HG02938 (cell line): ENCODE measurements around the gene IZUMO3.
"Not testable (repeated sequence)": the region's sequence is repeated elsewhere in the genome, so short reads cannot be mapped to it uniquely, and the experiment has no call there.

Experiments used
- ATAC-seq: cut with Tn5 transposase; IDR thresholded peaks from one replicate; pipeline ENCODE4 v1.9.1; 2021; ENCODE audit warnings: mild to moderate bottlenecking, moderate library complexity; ENCODE audit not compliant: unreplicated experiment

IZUMO3 gene

GRCh38 chr9:24545847-24546522 lies at the start of gene IZUMO3:
Gene IZUMO3, minus strand, starts transcription at chr9:24545897. Its CDS starts 248 bp downstream, at chr9:24545649.
- no peak for ATAC-seq

- ATAC-seq: no peak
Observed at GRCh38 chr9:24594234-24594850, 48.6 kb upstream of the IZUMO3 start.

GRCh38 chr9:24590432-24590831 lies 44.7 kb upstream of the IZUMO3 start:
- no peak for ATAC-seq

- ATAC-seq: no peak
Observed at GRCh38 chr9:24587883-24588282, 42.2 kb upstream of the IZUMO3 start.

GRCh38 chr9:24582146-24583126 lies 36.7 kb upstream of the IZUMO3 start:
- ATAC-seq: no peak

GRCh38 chr9:24580005-24580404 lies 34.3 kb upstream of the IZUMO3 start:
- ATAC-seq: not testable (repeated sequence)

GRCh38 chr9:24572406-24572805 lies 26.7 kb upstream of the IZUMO3 start:
- ATAC-seq: no peak

GRCh38 chr9:24561957-24562356 lies 16.3 kb upstream of the IZUMO3 start:
- no peak for ATAC-seq

GRCh38 chr9:24553183-24553552 lies 7.5 kb upstream of the IZUMO3 start:
- no peak for ATAC-seq

GRCh38 chr9:24552526-24553182 lies 7.0 kb upstream of the IZUMO3 start:
- no peak for ATAC-seq

- ATAC-seq: no peak
Observed at GRCh38 chr9:24545285-24545684, 412 bp downstream of the IZUMO3 start.

GRCh38 chr9:24518545-24518944 lies 27.2 kb downstream of the IZUMO3 start:
- no peak for ATAC-seq

GRCh38 chr9:24516463-24516862 lies 29.2 kb downstream of the IZUMO3 start:
- ATAC-seq: no peak

- ATAC-seq: no peak
Observed at GRCh38 chr9:24509850-24510249, 35.8 kb downstream of the IZUMO3 start.

- ATAC-seq: no peak
Observed at GRCh38 chr9:24504521-24504920, 41.2 kb downstream of the IZUMO3 start.

GRCh38 chr9:24502206-24502937 lies 43.3 kb downstream of the IZUMO3 start:
- ATAC-seq: no peak

GRCh38 chr9:24500761-24501160 lies 44.9 kb downstream of the IZUMO3 start:
- no peak for ATAC-seq

GRCh38 chr9:24498632-24499031 lies 47.1 kb downstream of the IZUMO3 start:
- ATAC-seq: no peak

GRCh38 chr9:24497671-24498070 lies 48.0 kb downstream of the IZUMO3 start:
- no peak for ATAC-seq
